GM12865 (cell line): ENCODE measurements around the gene ABAT.

ENCODE experiments used
- DNase-seq: peaks from one replicate; pipeline ENCODE4 v3.0.0; 2010; ENCODE audit warnings: low read depth
- H3K4me3 ChIP-seq: 2 replicates; pipeline ENCODE4 v1.5.1; 2011; ENCODE audit warnings: mild to moderate bottlenecking, low read depth, low read length, control low read depth
- CTCF ChIP-seq: IDR thresholded peaks from 2 replicates; pipeline ENCODE4 v1.5.1; 2011; ENCODE audit warnings: low read length, control low read depth, low read depth, inconsistent platforms; ENCODE audit not compliant: insufficient read depth; ENCODE audit errors: missing control alignments

Gene ABAT

DNA sequence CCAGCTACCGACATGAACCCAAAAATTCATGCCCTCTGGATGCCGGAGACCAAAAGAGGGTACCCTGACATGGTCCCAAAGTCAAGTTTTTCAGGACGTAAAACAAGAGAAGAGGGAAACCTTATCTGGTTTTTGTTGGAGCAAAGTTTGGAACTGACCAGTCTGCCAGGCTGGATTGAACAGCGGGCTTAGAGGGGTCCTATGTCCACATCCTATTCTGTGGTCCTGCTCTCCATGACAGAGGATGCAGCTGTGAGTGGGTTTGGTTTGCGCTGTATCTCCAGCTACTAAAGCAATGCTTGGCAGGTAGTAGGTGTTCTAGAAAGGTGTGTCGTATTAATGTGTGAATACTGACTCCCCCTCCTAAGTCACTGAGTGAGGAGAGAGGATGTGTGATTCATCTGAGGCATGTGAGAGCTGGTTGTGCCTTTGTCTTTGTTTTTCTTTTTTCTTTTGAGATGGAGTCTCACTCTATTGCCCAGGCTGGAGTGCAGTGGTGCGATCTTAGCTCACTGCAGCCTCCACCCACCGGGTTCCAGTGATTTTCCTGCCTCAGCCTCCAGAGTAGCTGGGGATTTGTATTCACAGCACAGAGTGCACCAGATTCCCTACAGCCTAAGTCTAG is 154.2 kb downstream of the ABAT start:
- H3K4me3 ChIP-seq: no peak overlapping the region
- TF ChIP-seq CTCF: no peak
- DNase-seq: no peak

DNA sequence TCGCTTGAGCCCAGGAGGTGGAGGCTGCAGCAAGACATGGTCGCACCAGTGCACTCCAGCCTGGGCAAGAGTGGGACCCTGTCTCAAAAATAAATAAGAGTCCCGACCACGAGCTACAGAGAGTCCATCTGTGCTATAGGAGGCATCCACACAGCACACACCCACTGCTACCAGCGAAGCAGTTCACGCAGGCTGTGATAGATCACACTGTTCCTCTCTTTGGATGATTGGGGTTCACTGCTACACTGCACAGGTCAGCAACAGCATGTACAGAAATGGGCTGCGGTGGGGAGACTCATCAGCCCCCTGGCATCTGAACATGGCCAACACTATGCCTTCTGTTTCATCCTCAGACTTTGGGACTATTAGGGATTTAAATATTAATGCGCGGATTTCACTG is 157.0 kb downstream of the ABAT start:
- H3K4me3 ChIP-seq: no peak overlapping the region
- no peak for DNase-seq
- TF ChIP-seq CTCF: no peak

- no peak overlapping the region for H3K4me3 ChIP-seq
- no peak for TF ChIP-seq CTCF
Observed at GRCh38 chr16:8831871-8832716, 157.7 kb downstream of the ABAT start.

DNA sequence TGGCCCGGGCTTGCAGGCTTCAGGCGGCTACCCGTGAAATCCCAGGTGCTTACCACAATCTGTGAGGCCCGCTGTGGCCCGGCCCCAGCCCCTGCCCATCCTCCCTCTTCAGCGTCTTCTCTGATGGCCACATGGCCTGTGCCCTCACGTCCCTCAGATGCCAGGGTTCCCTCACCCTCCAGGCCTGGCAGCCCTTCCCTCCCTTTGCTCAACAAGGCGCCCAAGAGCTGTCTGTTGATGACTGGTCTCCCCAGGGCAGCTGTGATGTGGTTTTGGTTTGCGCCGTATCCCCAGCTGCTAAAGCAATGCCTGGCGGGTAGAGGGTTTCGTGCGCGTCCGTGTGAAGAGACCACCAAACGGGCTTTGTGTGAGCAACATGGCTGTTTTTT is 158.3 kb downstream of the ABAT start:
- no peak for DNase-seq
- no peak for TF ChIP-seq CTCF
- no peak overlapping the region for H3K4me3 ChIP-seq

More at GRCh38 chr16:8831871-8832716, 157.7 kb downstream of the ABAT start:
- DNase-seq: no peak
